Mesenchymal stem cell (in vitro differentiated cells and primary cell): ENCODE measurements around the gene VAMP2.

ENCODE experiments used
- DNase-seq: peaks from one replicate; pipeline ENCODE4 v3.0.0-alpha.2; 2013
- H2AFZ ChIP-seq: one replicate; pipeline ENCODE4 v1.6.1; 2013; ENCODE audit warnings: low read depth, mild to moderate bottlenecking, control low read depth, inconsistent platforms, low read length, moderate library complexity
- H2AK5ac ChIP-seq: 2 replicates; pipeline ENCODE4 v1.6.1; 2013; ENCODE audit warnings: low read length, moderate library complexity, mild to moderate bottlenecking, inconsistent platforms; ENCODE audit not compliant: severe bottlenecking
- H2BK120ac ChIP-seq: one replicate; pipeline ENCODE4 v1.6.1; 2013; ENCODE audit warnings: low read depth, mild to moderate bottlenecking, inconsistent platforms, low read length, moderate library complexity
- H2BK12ac ChIP-seq, 2 experiments: one replicate each; pipeline ENCODE4 v1.6.1; 2013; ENCODE audit warnings: inconsistent platforms in 2 of 2, low read length in 2 of 2, mild to moderate bottlenecking in 2 of 2, moderate library complexity in 2 of 2, control low read depth in 1 of 2
- H2BK15ac ChIP-seq: one replicate; pipeline ENCODE4 v1.6.1; 2013; ENCODE audit warnings: mild to moderate bottlenecking, low read depth, inconsistent platforms; ENCODE audit not compliant: poor library complexity, severe bottlenecking
- H2BK5ac ChIP-seq: 2 replicates; pipeline ENCODE4 v1.6.1; 2013; ENCODE audit warnings: low read depth, mild to moderate bottlenecking, low read length, control low read depth, inconsistent platforms; ENCODE audit not compliant: poor library complexity, severe bottlenecking
- H3K14ac ChIP-seq, 2 experiments: one replicate each; pipeline ENCODE4 v1.6.1; 2013; ENCODE audit warnings: inconsistent platforms in 2 of 2, low read length in 2 of 2, control low read depth in 1 of 2, mild to moderate bottlenecking in 1 of 2, moderate library complexity in 1 of 2
- H3K18ac ChIP-seq, 2 experiments: one replicate each; pipeline ENCODE4 v1.6.1; 2013; ENCODE audit warnings: inconsistent platforms in 2 of 2, low read length in 2 of 2, control low read depth in 1 of 2, low read depth in 1 of 2, mild to moderate bottlenecking in 1 of 2
- H3K23ac ChIP-seq, 2 experiments: one replicate each; pipeline ENCODE4 v1.6.1; 2013; ENCODE audit warnings: inconsistent platforms in 2 of 2, low read length in 2 of 2, mild to moderate bottlenecking in 2 of 2, moderate library complexity in 2 of 2, control low read depth in 1 of 2
- H3K27ac ChIP-seq: 2 replicates; pipeline ENCODE4 v1.5.1; 2013; ENCODE audit warnings: mild to moderate bottlenecking, moderate library complexity, low read length, control low read depth, inconsistent platforms; ENCODE audit not compliant: poor library complexity, severe bottlenecking
- H3K27me3 ChIP-seq, 2 experiments: 2 replicates each; pipeline versions ENCODE4 v1.6.1 to v1.7.0; 2013; ENCODE audit warnings: low read length in 2 of 2, mild to moderate bottlenecking in 2 of 2, moderate library complexity in 2 of 2, control low read depth in 1 of 2, inconsistent platforms in 1 of 2; ENCODE audit not compliant: control insufficient read depth in 1 of 2, insufficient read depth in 1 of 2
- H3K36me3 ChIP-seq, 2 experiments: 2 replicates each; pipeline versions ENCODE4 v1.6.1 to v1.7.0; 2013; ENCODE audit warnings: low read length in 2 of 2, control low read depth in 1 of 2, inconsistent platforms in 1 of 2, low read depth in 1 of 2, mild to moderate bottlenecking in 1 of 2; ENCODE audit not compliant: insufficient read depth in 2 of 2, control insufficient read depth in 1 of 2
- H3K4ac ChIP-seq, 2 experiments: one replicate each; pipeline ENCODE4 v1.6.1; 2013; ENCODE audit warnings: inconsistent platforms in 2 of 2, low read length in 2 of 2, mild to moderate bottlenecking in 2 of 2, moderate library complexity in 2 of 2, control low read depth in 1 of 2, low read depth in 1 of 2
- H3K4me1 ChIP-seq: 2 replicates; pipeline ENCODE4 v1.6.1; 2013; ENCODE audit warnings: low read depth, low read length, control low read depth; ENCODE audit not compliant: control insufficient read depth, insufficient read depth
- H3K4me2 ChIP-seq: 2 replicates; pipeline ENCODE4 v1.6.1; 2013; ENCODE audit warnings: low read length, mild to moderate bottlenecking, inconsistent platforms; ENCODE audit not compliant: poor library complexity, severe bottlenecking
- H3K4me3 ChIP-seq, 2 experiments: 2 replicates each; pipeline versions ENCODE4 v1.5.1 to v1.7.0; 2013; ENCODE audit warnings: low read length in 2 of 2, mild to moderate bottlenecking in 2 of 2, control low read depth in 1 of 2, low read depth in 1 of 2; ENCODE audit not compliant: insufficient read depth in 1 of 2
- H3K79me1 ChIP-seq: replicated peaks from 2 replicates; pipeline ENCODE4 v1.6.1; 2013; ENCODE audit warnings: mild to moderate bottlenecking, control low read depth, low read length, inconsistent platforms; ENCODE audit not compliant: poor library complexity, severe bottlenecking
- H3K9ac ChIP-seq: 2 replicates; pipeline ENCODE4 v1.7.0; 2013; ENCODE audit warnings: mild to moderate bottlenecking, low read length, moderate library complexity
- H3K9me3 ChIP-seq: 2 replicates; pipeline ENCODE4 v1.7.0; 2013; ENCODE audit warnings: mild to moderate bottlenecking, low read length; ENCODE audit not compliant: control insufficient read depth
- H4K8ac ChIP-seq: one replicate; pipeline ENCODE4 v1.6.1; 2013; ENCODE audit warnings: inconsistent platforms, mild to moderate bottlenecking, low read length, moderate library complexity
- H4K91ac ChIP-seq: one replicate; pipeline ENCODE4 v1.6.1; 2013; ENCODE audit warnings: mild to moderate bottlenecking, low read length, inconsistent platforms
- WGBS: methylation state at CpG from one replicate; pipeline ENCODE4 v1.1.7; 2013; ENCODE audit warnings: mixed read lengths; 5-methylcytosine and 5-hydroxymethylcytosine counted together

VAMP2 gene

DNA sequence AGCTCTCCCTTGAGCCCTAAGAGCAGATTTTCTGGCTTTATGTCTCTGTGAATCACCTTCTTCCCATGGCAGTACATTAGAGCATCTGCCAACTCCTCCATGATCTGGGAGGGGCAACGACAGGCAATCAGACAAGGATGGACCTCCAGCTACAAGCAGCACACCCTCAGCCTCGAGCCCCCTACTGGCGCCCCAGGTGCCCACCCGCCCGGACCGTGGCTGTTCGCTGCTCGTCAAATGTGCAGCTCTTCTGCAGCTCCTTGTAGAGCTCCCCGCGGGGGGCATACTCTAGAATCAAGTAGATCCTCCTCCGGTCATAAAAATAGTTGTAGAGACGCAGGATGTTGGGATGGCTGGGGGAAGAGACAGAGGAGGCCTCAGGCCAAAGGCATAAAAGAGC, 43.8 kb upstream of the VAMP2 start:
- H3K36me3 ChIP-seq: peaks cover 0 to 9% of the 10 kb centered on the region in 2 experiments
- H3K79me1 ChIP-seq: peaks cover 15% of the 10 kb centered on the region
- no peak overlapping the region for H2BK12ac ChIP-seq
- H2AK5ac ChIP-seq: no peak overlapping the region
- H2BK15ac ChIP-seq: no peak overlapping the region
- H4K8ac ChIP-seq: no peak overlapping the region
- no peak overlapping the region for H2BK5ac ChIP-seq
- no peak overlapping the region for H3K4me2 ChIP-seq
- no peak overlapping the region for H3K27ac ChIP-seq
- no peak overlapping the region for H2BK120ac ChIP-seq
- peaks cover 5% of the 10 kb centered on the region for H3K4me1 ChIP-seq
- WGBS: 97% methylated on average over 12 of the region's 12 CpGs
- no peaks in the 10 kb centered on the region for H3K9me3 ChIP-seq
- H3K23ac ChIP-seq: no peak overlapping the region
- DNase-seq: no peak
- no peak overlapping the region for H3K9ac ChIP-seq
- H2AFZ ChIP-seq: no peak overlapping the region
- H3K4ac ChIP-seq: no peak overlapping the region
- H3K18ac ChIP-seq: no peak overlapping the region
- H3K27me3 ChIP-seq: no peaks in the 10 kb centered on the region
- H3K14ac ChIP-seq: no peak overlapping the region
- H3K4me3 ChIP-seq: no peak overlapping the region
- H4K91ac ChIP-seq: no peak overlapping the region

DNA sequence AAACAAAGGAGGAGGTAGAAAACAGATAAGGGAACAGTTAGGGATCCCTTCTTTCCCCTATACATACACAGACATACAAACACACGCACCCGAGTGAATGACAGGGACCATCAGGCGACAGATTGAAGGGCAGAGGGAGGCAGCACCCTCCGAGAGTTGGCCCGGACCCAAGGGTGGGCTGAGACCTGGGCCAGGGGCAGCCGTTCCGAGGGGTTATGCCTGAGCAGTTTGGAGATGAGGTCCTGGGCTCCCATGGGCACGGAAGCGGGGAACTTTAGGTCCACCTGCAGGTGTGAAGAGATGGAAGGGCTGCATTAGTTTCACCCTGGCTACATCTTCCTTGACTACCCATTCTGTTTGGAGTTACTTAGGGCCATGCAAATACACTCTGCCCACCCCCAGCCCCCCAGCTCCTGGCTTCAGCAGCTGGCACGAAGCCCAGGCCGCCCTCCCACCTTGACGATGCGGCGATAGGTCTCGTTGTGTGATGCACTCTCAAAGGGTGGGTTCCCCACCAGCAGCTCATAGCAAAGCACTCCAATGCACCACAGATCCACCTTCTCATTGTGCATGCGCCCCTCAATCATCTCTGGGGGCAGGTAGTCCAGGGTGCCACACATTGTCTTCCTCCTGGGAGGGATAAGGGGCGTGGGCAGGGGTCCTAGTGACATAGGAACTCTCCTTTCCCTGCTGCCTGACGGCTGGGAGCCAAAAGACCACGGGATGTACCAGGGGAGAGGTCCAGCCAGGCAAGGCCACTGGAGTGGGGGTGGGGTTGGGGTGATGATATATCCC, 42.2 kb upstream of the VAMP2 start:
- no peak for DNase-seq
- Histone ChIP-seq H2AK5ac (no peak overlapping the region), H3K27ac (no peak overlapping the region), H3K79me1 (peaks cover 17% of the 10 kb centered on the region), H4K8ac (no peak overlapping the region), H2BK5ac (no peak overlapping the region), H3K4me2 (no peak overlapping the region), H3K4me1 (peaks cover 3% of the 10 kb centered on the region), H2BK15ac (no peak overlapping the region), H3K9ac (no peak overlapping the region), H3K14ac (no peak overlapping the region), H3K18ac (no peak overlapping the region), H2BK120ac (no peak overlapping the region), H2AFZ (no peak overlapping the region), H3K23ac (no peak overlapping the region), H3K27me3 (no peaks in the 10 kb centered on the region), H3K4me3 (no peak overlapping the region), H4K91ac (no peak overlapping the region), H3K9me3 (no peaks in the 10 kb centered on the region), H3K36me3 (peaks cover 0 to 9% of the 10 kb centered on the region in 2 experiments), H3K4ac (no peak overlapping the region), H2BK12ac (no peak overlapping the region)
- WGBS: 97% methylated on average over 16 of the region's 19 CpGs

DNA sequence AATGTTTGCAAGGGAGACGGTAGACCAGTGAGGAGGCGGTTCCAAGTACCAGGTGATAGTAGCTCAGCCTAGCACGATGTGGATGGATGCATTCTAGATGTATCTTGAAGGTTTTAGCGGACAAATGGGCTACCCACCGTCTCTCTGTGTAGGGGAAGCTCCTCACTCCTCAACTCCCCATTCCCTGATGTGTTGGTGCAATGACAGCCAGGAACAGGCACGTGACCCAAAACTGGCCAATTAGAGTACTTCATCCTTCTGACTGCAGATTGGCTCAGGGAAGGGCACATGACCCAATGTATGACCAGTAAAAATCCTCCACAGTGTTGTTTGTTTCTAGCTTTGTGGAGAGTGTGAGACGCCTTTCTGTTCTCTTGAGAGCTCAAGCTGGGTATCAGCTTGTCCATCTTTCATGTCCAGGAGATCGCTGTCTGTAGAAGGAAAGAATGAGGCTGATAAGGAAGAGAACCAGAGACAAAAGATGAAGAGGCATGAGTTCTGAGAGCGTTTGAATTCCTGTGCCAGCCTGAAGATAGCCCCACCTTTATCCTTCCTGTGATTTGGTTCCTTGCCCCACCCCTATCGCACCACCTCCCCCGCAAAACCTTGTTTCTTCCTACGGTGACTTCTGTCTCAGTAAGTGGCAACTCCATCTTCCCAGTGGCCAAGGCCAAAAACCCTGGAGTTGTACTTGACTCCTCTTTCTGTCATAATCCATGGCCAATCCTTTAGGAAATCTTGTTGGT, 29.5 kb upstream of the VAMP2 start:
- Histone ChIP-seq H3K4ac (peak overlapping the region in 1 of 2 experiments; percentile 56), H2BK12ac (no peak overlapping the region), H3K4me3 (peak overlapping the region in 1 of 2 experiments; percentile 68), H2BK120ac (no peak overlapping the region), H3K79me1 (peaks cover 4% of the 10 kb centered on the region), H4K8ac (peak overlapping the region; percentile 94), H2AK5ac (peak overlapping the region; percentile 64), H4K91ac (no peak overlapping the region), H3K27ac (peak overlapping the region; percentile 74), H2BK15ac (no peak overlapping the region), H3K4me2 (peak overlapping the region; percentile 57), H2AFZ (peak overlapping the region; percentile 77), H3K27me3 (no peaks in the 10 kb centered on the region), H2BK5ac (no peak overlapping the region), H3K14ac (no peak overlapping the region), H3K4me1 (peaks cover 20% of the 10 kb centered on the region), H3K9me3 (no peaks in the 10 kb centered on the region), H3K23ac (no peak overlapping the region), H3K36me3 (no peaks in the 10 kb centered on the region), H3K18ac (peak overlapping the region in 1 of 2 experiments; percentile 72), H3K9ac (peak overlapping the region; percentile 66)
- WGBS: 31% methylated on average over 11 of the region's 12 CpGs
- peak; percentile 86 for DNase-seq

DNA sequence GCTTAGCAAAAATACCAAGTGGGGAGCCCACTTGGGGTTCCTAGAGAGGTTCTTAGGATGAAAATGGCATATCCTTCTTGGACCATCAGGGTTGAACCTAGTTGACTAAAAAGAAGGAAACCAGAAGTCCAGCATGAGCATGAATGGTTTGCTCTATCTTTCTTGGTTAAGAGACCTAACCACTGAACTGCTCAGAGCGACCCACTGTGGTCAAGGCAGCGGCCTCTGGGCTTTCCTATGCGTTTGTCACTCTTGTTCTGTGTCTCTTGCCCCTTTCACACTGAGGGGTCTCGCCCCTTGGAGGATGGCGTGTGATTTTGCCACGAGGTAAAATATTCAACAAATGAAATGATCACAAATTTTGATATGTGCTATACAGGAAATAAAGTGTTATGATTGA, 27.8 kb upstream of the VAMP2 start:
- no peaks in the 10 kb centered on the region for H3K36me3 ChIP-seq
- H2BK12ac ChIP-seq: peak overlapping the region; percentile 45 to 63
- H3K27me3 ChIP-seq: no peaks in the 10 kb centered on the region
- no peak overlapping the region for H2BK5ac ChIP-seq
- WGBS: 55% methylated on average over 6 of the region's 6 CpGs
- H3K9ac ChIP-seq: peak overlapping the region; percentile 65
- H4K91ac ChIP-seq: no peak overlapping the region
- no peaks in the 10 kb centered on the region for H3K9me3 ChIP-seq
- peak overlapping the region; percentile 86 for H4K8ac ChIP-seq
- H3K4me3 ChIP-seq: peak overlapping the region in 1 of 2 experiments; percentile 88
- H3K79me1 ChIP-seq: peaks cover 4% of the 10 kb centered on the region
- H2AFZ ChIP-seq: no peak overlapping the region
- no peak for DNase-seq
- H3K4ac ChIP-seq: peak overlapping the region in 1 of 2 experiments; percentile 65
- peak overlapping the region; percentile 39 for H3K27ac ChIP-seq
- peak overlapping the region; percentile 85 for H2BK15ac ChIP-seq
- no peak overlapping the region for H3K23ac ChIP-seq
- H2BK120ac ChIP-seq: peak overlapping the region; percentile 21
- peaks cover 20% of the 10 kb centered on the region for H3K4me1 ChIP-seq
- H3K14ac ChIP-seq: no peak overlapping the region
- H3K4me2 ChIP-seq: peak overlapping the region; percentile 69
- peak overlapping the region; percentile 72 for H2AK5ac ChIP-seq
- H3K18ac ChIP-seq: peak overlapping the region; percentile 75 to 82
